Testis (tissue), 2 donors: ENCODE results near the gene GOLGA6L25.
"Not testable (repeated sequence)": the region's sequence is repeated elsewhere in the genome, so short reads cannot be mapped to it uniquely, and the experiment has no call there.

ENCODE experiments used
- POLR2A ChIP-seq: fragments of 450-650 bp; IDR thresholded peaks from one replicate; pipeline ENCODE4 v1.6.1; 2017; ENCODE audit warnings: antibody characterized with exemption, mild to moderate bottlenecking, moderate library complexity
- TF ChIP-seq, protein P1 (sequence below), 3 experiments: fragments of 450-650 bp in 2 of 3; fragments of 200-600 bp in 1 of 3; sonication (generic) in 1 of 3; IDR thresholded peaks; one replicate each; pipeline ENCODE4 v1.5.1; 2016 to 2019; ENCODE audit warnings: antibody characterized with exemption in 3 of 3, mild to moderate bottlenecking in 2 of 3, moderate library complexity in 1 of 3

DNA sequence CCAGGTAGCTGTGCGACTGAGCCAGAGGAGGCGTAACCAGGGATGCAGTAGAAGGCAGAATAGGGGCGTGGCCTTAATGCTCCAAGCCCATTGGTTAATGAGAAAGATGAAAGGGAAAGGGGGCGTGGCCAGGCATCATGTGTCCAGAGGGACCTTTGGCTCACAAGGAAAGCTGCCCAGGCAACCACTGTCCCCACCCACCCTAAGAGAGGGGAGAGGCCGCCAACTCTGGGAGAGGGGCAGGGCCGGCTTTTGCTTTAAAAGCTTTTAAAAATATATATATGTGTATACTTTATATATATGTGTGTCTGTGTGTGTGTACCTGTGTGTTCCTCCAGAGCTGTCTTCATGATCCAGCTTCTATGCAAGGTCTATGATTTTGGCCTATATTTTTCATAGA lies 20.4 kb upstream of the GOLGA6L25 start, which contains the start of gene GOLGA8G:
- TF ChIP-seq, protein P1, sequence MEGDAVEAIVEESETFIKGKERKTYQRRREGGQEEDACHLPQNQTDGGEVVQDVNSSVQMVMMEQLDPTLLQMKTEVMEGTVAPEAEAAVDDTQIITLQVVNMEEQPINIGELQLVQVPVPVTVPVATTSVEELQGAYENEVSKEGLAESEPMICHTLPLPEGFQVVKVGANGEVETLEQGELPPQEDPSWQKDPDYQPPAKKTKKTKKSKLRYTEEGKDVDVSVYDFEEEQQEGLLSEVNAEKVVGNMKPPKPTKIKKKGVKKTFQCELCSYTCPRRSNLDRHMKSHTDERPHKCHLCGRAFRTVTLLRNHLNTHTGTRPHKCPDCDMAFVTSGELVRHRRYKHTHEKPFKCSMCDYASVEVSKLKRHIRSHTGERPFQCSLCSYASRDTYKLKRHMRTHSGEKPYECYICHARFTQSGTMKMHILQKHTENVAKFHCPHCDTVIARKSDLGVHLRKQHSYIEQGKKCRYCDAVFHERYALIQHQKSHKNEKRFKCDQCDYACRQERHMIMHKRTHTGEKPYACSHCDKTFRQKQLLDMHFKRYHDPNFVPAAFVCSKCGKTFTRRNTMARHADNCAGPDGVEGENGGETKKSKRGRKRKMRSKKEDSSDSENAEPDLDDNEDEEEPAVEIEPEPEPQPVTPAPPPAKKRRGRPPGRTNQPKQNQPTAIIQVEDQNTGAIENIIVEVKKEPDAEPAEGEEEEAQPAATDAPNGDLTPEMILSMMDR (IDR thresholded peaks at IDR 0.05), result not testable (repeated sequence)
- not testable (repeated sequence) for TF ChIP-seq POLR2A
